Colonic mucosa (tissue), 4 donors: ENCODE data around the gene FARS2. TPM values are rescaled to one million over a fixed set of nuclear protein-coding genes. Genes with fewer than 3 reads are reported as not detected.

Experiments used
- DNase-seq: peaks from one replicate; pipeline ENCODE4 v3.0.0-alpha.2; 2020
- H3K27ac ChIP-seq: fragments of 200-600 bp; one replicate; pipeline ENCODE4 v1.8.0; 2021
- H3K27me3 ChIP-seq: fragments of 200-600 bp; one replicate; pipeline ENCODE4 v1.8.0; 2021
- H3K36me3 ChIP-seq: fragments of 200-600 bp; one replicate; pipeline ENCODE4 v1.8.0; 2021
- H3K4me1 ChIP-seq: fragments of 200-600 bp; one replicate; pipeline ENCODE4 v1.8.0; 2021; ENCODE audit warnings: mild to moderate bottlenecking
- H3K4me3 ChIP-seq: fragments of 200-600 bp; one replicate; pipeline ENCODE4 v1.8.0; 2021
- H3K9ac ChIP-seq, 2 donors: one replicate each; pipeline ENCODE4 v1.7.0; 2013; ENCODE audit warnings: control low read depth in 2 of 2, low read depth in 2 of 2, low read length in 2 of 2
- H3K9me3 ChIP-seq: fragments of 200-600 bp; one replicate; pipeline ENCODE4 v1.8.0; 2021
- CTCF ChIP-seq: fragments of 200-600 bp; IDR thresholded peaks from one replicate; pipeline ENCODE4 v1.8.0; 2022; ENCODE audit warnings: antibody characterized with exemption, mild to moderate bottlenecking
- intact Hi-C: fragments of 100-400 bp; cut with DNase I; formaldehyde crosslinking; loops from one replicate; pipeline ENCODE4 v1.14.1; 2022
- total RNA-seq, 2 donors: library from RNA; stranded (reverse); fragmentation: NEBNext Ultra II Directional in 1 of 2; extraction: Animal tissue kit (Norgen Biotek cat#: 25700) in 1 of 2; gene quantifications; one replicate each; pipeline ENCODE4 v1.2.1, GENCODE V29; 2021
- donor health status: healthy.
- donor health status: DM: no; HTN: no; CAD: no.
- donor health status: DM: no; HTN: no; CAD: no.

FARS2 gene
- total RNA-seq, 2 donors from 2014 or later, result 14.7 to 23.0 TPM

- H3K36me3 ChIP-seq, result no peaks in the 10 kb centered on the region
- no peaks in the 10 kb centered on the region for H3K27me3 ChIP-seq
- TF ChIP-seq CTCF, result no peak
- H3K27ac ChIP-seq, result no peak overlapping the region
- intact Hi-C loops, result no loop called here
- H3K4me3 ChIP-seq, result no peak overlapping the region
- no peak for DNase-seq
- H3K9ac ChIP-seq, result no peak overlapping the region
- no peaks in the 10 kb centered on the region for H3K4me1 ChIP-seq
- no peaks in the 10 kb centered on the region for H3K9me3 ChIP-seq
Measured at GRCh38 chr6:5412017-5412416, 150.7 kb downstream of the FARS2 start.

- DNase-seq, result no peak
- TF ChIP-seq CTCF, result no peak
- H3K9me3 ChIP-seq, result no peaks in the 10 kb centered on the region
- no peaks in the 10 kb centered on the region for H3K4me1 ChIP-seq
- H3K27me3 ChIP-seq, result no peaks in the 10 kb centered on the region
- no peak overlapping the region for H3K27ac ChIP-seq
- no peak overlapping the region for H3K9ac ChIP-seq
- H3K4me3 ChIP-seq, result no peak overlapping the region
- no peaks in the 10 kb centered on the region for H3K36me3 ChIP-seq
- intact Hi-C loops, result no loop called here
Measured at GRCh38 chr6:5412663-5413062, 151.3 kb downstream of the FARS2 start.

- no peaks in the 10 kb centered on the region for H3K9me3 ChIP-seq
- no peak overlapping the region for H3K27ac ChIP-seq
- no peaks in the 10 kb centered on the region for H3K27me3 ChIP-seq
- no peak for TF ChIP-seq CTCF
- no peaks in the 10 kb centered on the region for H3K36me3 ChIP-seq
- H3K4me1 ChIP-seq, result no peaks in the 10 kb centered on the region
- intact Hi-C loops, result no loop called here
- H3K9ac ChIP-seq, result no peak overlapping the region
- DNase-seq, result no peak
- H3K4me3 ChIP-seq, result no peak overlapping the region
Measured at GRCh38 chr6:5416250-5416649, 154.9 kb downstream of the FARS2 start.

GRCh38 chr6:5422321-5422915 is 161.1 kb downstream of the FARS2 start:
- Histone ChIP-seq H3K9ac (no peak overlapping the region), H3K27ac (no peak overlapping the region), H3K4me1 (no peaks in the 10 kb centered on the region), H3K4me3 (no peak overlapping the region), H3K27me3 (no peaks in the 10 kb centered on the region), H3K9me3 (no peaks in the 10 kb centered on the region), H3K36me3 (no peaks in the 10 kb centered on the region)
- TF ChIP-seq CTCF, result peak; percentile 18
- intact Hi-C loops, result no loop called here
- no peak for DNase-seq

- TF ChIP-seq CTCF, result no peak
- H3K27ac ChIP-seq, result no peak overlapping the region
- no peak overlapping the region for H3K9ac ChIP-seq
- no peaks in the 10 kb centered on the region for H3K4me1 ChIP-seq
- H3K36me3 ChIP-seq, result no peaks in the 10 kb centered on the region
- DNase-seq, result no peak
- H3K4me3 ChIP-seq, result no peak overlapping the region
- no peaks in the 10 kb centered on the region for H3K27me3 ChIP-seq
- no peaks in the 10 kb centered on the region for H3K9me3 ChIP-seq
- intact Hi-C loops, result no loop called here
Measured at GRCh38 chr6:5423251-5423650, 161.9 kb downstream of the FARS2 start.
